GM12891 (cell line): ENCODE results near the gene USP11.

Experiments
- DNase-seq: peaks from one replicate; pipeline ENCODE4 v3.0.0; 2011; ENCODE audit warnings: low spot score; ENCODE audit not compliant: insufficient read length
- FAIRE-seq: peaks from 2 replicates; lab custom pipeline; 2011; peaks lifted over from hg19 to GRCh38; lab: Jason Lieb, UNC
- PAX5 ChIP-seq: IDR thresholded peaks from 2 replicates; pipeline ENCODE4 v1.6.1; 2011; ENCODE audit warnings: low read length, moderate library complexity, mild to moderate bottlenecking; ENCODE audit not compliant: insufficient read depth, severe bottlenecking
- POLR2A ChIP-seq: IDR thresholded peaks from 2 replicates; pipeline ENCODE4 v1.6.1; 2011; ENCODE audit warnings: low read depth, low read length, control low read depth
- POLR2AphosphoS5 ChIP-seq: IDR thresholded peaks from 2 replicates; pipeline ENCODE4 v1.6.1; 2011; ENCODE audit warnings: low read depth, low read length, control low read depth
- POU2F2 ChIP-seq: IDR thresholded peaks from 2 replicates; pipeline ENCODE4 v1.6.1; 2011; ENCODE audit warnings: low read depth, mild to moderate bottlenecking, control low read depth, low read length, moderate library complexity
- SPI1 ChIP-seq: IDR thresholded peaks from 2 replicates; pipeline ENCODE4 v1.6.1; 2011; ENCODE audit warnings: low read depth, low read length, control low read depth
- TAF1 ChIP-seq: IDR thresholded peaks from 2 replicates; pipeline ENCODE4 v1.6.1; 2011; ENCODE audit warnings: low read depth, low read length, control low read depth

Gene USP11

DNA sequence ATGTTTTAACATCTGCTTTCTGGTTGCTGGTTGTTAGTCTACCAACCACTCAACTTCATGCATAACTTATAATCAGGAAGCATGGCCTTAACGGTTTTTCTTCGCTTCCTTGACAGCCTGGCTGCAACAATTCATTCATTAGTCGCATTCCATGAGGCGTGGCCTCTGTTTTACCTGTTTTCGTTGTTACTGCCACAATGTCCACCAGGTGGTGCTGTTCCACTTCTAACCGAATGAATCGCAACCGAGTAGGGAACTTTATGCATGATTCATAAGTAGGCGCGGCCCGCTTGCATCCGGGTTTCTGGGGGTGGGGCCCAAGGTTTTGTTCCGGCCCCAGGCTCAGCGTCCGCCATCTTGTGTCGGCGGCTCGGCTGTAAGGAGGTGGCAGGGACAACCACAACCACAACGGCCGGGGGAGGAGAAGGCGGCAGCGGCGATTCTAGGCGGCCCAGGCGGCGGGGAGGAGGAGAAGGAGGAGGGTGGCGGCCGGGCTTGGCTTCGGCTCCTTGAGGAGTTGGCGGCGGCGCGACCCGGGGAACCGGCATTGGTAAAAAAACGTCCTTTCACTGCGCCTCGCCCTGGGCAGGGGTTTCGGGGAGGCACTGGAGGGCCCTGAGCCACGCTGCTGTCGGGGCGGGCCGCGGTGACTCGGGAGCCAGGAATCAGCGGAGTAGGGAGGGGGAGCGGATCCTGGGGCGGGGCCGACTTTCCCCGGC is 39.2 kb upstream of the USP11 start, which contains the start of gene UBA1:
Gene UBA1, plus strand, starts transcription at position 355 of the 719 bp plus-strand sequence. CDS start 4,974 bp downstream, outside the sequence.
- FAIRE-seq, result peak; percentile 97
- DNase-seq, result peak; percentile 72
- TF ChIP-seq POLR2A (peak; percentile 70), POLR2AphosphoS5 (peak; percentile 70), TAF1 (peak; percentile 58), PAX5 (no peak), SPI1 (no peak), POU2F2 (peak; percentile 45; the same call in 1 of the 2 replicates)

DNA sequence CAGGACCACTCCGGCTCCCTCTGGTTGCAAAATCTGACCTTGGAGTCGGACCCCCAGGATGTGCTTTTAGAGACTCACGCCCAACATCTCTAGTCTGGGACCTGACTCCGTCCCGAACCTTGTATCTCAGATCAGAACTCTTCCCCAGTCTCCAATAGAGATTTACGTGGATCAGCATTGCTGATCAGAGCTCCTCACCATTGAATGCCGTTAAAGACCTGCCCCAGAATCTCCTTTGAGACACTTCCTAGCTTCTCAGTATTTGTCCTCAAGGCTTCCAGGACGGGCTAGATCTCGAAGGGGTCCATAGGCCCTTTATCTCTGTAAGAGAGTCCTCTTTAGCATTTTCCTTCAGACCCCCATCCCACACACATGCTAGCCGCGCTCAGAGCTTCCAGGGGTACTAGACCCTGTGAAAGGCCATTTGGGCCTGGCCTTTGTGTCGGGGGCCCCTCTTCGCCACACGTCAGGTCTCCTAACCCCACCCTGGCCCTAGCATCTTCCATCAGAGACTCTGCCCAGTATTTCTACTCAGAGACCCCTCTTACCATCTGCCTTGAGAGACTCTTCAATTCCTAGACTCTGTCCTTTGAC is 38.5 kb upstream of the USP11 start:
- FAIRE-seq (peak; percentile 62), DNase-seq (no peak)
- no peak for TF ChIP-seq POLR2AphosphoS5
- no peak for TF ChIP-seq TAF1
- TF ChIP-seq POLR2A, result no peak
- no peak for TF ChIP-seq POU2F2
- TF ChIP-seq SPI1, result no peak
- TF ChIP-seq PAX5, result no peak

DNA sequence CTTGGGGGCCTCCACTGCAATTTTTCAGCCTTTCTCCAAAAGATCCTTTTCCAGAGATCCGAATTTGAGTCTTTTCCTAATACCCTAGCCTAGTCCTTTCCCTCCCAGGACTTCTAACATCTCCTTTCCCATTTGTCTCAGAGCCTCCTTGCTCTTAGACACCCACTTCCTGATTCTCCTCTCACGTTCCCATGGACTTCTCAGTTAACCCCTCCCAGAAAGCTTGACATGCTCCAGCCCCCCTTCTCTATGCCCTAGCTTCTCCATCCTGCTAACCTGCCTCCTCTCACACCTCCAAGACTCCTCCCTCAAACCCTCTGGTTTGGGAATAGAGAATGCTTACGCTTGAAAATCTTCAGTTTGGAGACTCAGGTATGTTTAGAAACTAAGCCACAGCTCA is 36.7 kb upstream of the USP11 start:
- DNase-seq (no peak), FAIRE-seq (no peak)
- TF ChIP-seq TAF1, result no peak
- no peak for TF ChIP-seq POU2F2
- TF ChIP-seq SPI1, result no peak
- no peak for TF ChIP-seq POLR2AphosphoS5
- TF ChIP-seq PAX5, result no peak
- TF ChIP-seq POLR2A, result no peak

DNA sequence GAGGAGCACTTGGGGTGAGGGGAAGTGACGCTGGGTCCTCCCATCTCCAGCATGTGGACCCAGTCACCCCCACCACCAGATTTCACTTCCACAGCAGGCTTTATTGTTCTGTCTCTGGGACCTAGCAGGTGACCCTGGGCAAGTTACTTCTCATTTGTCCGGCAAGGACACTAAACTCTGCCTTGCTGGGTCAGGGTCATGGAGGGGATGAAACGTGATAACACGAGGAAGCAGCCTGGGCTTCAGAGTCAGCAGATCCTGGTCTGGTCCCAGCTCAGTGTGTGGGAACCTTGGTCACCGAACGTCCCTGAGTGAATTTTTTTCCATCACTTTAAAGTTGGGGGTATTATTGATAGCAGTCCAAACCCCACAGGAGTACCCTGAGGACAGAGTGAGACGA is 35.3 kb upstream of the USP11 start:
- FAIRE-seq (no peak), DNase-seq (no peak)
- TF ChIP-seq POU2F2 (no peak), TAF1 (no peak), POLR2AphosphoS5 (no peak), PAX5 (no peak), SPI1 (no peak)

DNA sequence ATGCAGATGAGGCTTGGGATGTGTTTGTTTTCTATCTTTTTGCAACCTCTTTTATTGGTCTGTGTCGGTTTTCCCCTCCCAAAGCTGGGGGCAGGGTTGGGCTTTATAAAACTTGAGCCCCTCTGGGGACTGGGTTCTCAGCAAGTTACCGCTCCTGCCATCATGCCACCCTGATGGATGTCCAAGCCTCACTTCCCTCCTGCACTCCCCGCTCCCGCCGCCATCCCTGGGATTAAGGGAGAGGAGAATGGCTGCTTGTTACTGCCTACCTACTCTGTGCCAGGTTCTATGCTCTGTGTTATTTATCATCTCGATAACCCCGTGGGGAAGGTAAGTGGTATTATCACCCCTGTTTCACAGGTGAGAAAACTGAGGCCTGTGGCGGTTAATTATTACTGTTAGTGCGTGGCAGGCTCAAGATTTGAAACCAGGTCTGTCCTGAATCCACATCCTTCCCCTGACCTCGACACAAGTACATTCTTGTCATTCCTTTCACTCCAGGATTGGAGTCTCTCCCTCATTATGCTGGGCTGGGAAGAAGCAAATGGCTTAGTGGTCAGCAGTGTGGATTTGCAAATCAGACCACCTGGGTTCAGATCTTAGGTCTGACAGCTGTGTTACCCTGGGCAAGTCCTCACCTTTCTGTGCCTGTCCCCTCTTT is 34.7 kb upstream of the USP11 start:
- DNase-seq (no peak), FAIRE-seq (peak; percentile 31)
- no peak for TF ChIP-seq SPI1
- TF ChIP-seq TAF1, result no peak
- no peak for TF ChIP-seq POLR2A
- no peak for TF ChIP-seq PAX5
- no peak for TF ChIP-seq POU2F2
- TF ChIP-seq POLR2AphosphoS5, result no peak

DNA sequence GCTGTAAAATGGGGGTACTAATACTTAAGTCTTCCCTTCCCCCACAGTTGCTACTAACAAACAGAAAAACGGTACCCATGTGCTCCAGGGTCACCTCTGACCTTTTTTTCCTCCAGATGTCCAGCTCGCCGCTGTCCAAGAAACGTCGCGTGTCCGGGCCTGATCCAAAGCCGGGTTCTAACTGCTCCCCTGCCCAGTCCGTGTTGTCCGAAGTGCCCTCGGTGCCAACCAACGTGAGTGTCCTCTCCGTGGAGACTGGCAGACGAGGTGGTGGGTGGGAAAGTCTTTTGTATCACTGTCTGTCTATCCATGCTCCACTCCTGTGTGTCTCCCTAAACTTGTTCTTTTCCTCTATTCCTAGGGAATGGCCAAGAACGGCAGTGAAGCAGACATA is 34.1 kb upstream of the USP11 start:
- TF ChIP-seq SPI1 (no peak), POU2F2 (no peak), PAX5 (no peak), POLR2AphosphoS5 (no peak), TAF1 (no peak), POLR2A (no peak)
- FAIRE-seq, result no peak

DNA sequence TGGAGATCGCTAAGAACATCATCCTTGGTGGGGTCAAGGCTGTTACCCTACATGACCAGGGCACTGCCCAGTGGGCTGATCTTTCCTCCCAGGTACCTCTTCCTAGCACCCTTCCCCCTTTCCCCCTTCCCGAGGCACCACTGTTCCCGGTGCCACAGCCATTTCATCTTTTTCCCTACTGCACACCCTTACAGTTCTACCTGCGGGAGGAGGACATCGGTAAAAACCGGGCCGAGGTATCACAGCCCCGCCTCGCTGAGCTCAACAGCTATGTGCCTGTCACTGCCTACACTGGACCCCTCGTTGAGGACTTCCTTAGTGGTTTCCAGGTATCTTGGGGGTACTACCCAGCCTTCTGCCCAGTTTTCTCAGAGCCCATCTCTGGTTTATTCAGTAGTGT is 33.5 kb upstream of the USP11 start:
- no peak for DNase-seq
- TF ChIP-seq SPI1 (no peak), POLR2A (no peak), TAF1 (no peak), POU2F2 (no peak), POLR2AphosphoS5 (no peak), PAX5 (no peak)
- FAIRE-seq, result no peak

More for the DNA sequence above, 34.1 kb upstream of the USP11 start:
- no peak for DNase-seq

DNA sequence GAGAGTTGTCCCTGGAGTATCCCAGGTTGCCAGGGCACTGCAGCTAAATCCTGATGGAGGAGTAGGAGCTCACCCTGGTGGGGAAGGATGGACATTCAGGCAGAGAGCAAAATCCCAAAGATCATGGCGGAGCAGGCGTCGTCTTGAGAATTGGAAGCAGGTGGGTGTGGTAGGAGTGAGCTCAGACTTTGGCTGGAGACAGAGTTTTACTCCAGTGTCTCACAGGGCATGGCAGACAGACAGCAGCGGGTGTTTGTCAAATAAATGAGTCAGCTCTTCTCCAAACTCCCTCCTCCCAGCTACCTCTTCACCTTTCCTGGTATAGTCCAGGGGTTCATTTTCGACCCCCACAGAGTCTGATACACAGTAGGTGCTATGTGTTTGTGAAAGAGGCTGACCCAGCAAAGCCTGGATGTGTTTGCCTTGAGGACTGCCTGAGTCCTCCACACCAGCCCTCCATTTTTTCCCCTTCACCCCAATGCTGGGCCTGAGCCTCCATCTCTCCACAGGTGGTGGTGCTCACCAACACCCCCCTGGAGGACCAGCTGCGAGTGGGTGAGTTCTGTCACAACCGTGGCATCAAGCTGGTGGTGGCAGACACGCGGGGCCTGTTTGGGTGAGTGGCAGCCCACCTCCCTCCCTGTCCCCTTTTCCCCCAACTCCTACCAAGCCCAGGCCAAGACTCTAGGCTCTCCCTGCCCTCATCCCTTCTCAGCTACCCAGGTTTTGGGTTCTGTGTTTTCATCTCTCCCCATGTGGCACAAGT is 32.2 kb upstream of the USP11 start:
- DNase-seq (no peak), FAIRE-seq (no peak)
- no peak for TF ChIP-seq PAX5
- TF ChIP-seq POU2F2, result no peak
- TF ChIP-seq POLR2A, result no peak
- TF ChIP-seq TAF1, result no peak
- TF ChIP-seq SPI1, result no peak
- no peak for TF ChIP-seq POLR2AphosphoS5

DNA sequence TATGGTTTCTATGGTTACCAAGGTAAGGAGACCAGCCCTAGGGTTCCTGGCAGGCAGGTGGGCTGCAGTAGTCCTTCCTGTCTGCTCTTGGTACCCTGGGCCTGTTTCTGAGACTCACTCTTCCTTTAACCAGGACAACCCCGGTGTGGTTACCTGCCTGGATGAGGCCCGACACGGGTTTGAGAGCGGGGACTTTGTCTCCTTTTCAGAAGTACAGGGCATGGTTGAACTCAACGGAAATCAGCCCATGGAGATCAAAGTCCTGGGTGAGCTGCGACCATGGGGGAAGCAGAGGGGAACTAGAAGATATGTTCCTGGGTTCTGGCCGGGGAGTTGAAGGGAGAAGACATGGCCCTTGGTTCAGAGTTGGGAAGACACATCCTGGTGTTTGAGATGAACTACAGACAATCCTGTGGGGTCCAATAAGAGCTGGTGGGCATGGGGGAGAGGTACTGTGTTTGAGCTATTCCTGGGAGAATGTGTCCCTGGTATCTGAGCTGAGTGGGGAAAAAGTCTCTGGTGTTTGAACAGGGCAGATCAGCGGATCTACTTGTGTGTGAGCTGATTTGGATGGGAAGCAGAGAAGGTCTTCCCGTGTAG is 31.4 kb upstream of the USP11 start:
- no peak for DNase-seq
- FAIRE-seq, result no peak
- TF ChIP-seq SPI1, result no peak
- no peak for TF ChIP-seq POLR2A
- TF ChIP-seq POLR2AphosphoS5, result no peak
- TF ChIP-seq PAX5, result no peak
- TF ChIP-seq TAF1, result no peak
- TF ChIP-seq POU2F2, result no peak
